Measurements from ENCODE around the gene GCSAM.

The GCSAM gene

DNA sequence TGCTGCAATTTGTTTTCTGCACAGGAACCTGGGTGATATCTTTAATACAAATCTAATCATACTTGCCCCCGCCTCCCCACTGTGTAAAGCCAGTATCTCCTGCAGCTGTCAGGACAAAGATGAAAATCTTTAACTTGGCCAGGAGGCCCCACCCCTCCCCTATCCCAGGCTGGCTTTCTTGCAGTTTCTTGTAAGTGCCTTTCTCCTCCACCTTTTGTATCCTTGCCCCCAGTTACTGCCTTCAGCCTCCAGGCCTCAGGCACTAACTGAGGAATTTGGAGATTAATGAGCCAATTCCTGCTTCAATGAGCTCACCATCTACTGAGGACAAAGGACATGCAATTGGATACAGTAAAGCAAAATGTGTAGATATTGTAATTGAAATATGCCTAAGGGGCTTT is 6.5 kb downstream of the GCSAM start:
- TF ChIP-seq TAF1 (IDR thresholded peaks at IDR 0.05; ENCODE audit: low read depth) (no peak), TCF12 (IDR thresholded peaks at IDR 0.05; ENCODE audit: low read depth) (no peak), EP300 (IDR thresholded peaks at IDR 0.05; ENCODE audit: borderline replicate concordance) (no peak), CREB1 (IDR thresholded peaks at IDR 0.05; ENCODE audit: low read depth) (no peak), REST (IDR thresholded peaks at IDR 0.05; ENCODE audit: low read depth) (no peak), CEBPB (IDR thresholded peaks at IDR 0.05) (no peak), FOXM1 (IDR thresholded peaks at IDR 0.05; ENCODE audit: borderline replicate concordance, low read depth) (no peak), USF1 (IDR thresholded peaks at IDR 0.05) (no peak), RAD21 (IDR thresholded peaks at IDR 0.05; ENCODE audit: low read depth) (no peak), NFIC (IDR thresholded peaks at IDR 0.05) (no peak), YY1 (IDR thresholded peaks at IDR 0.05; ENCODE audit: low read depth) (no peak), ZBTB7A (IDR thresholded peaks at IDR 0.05; ENCODE audit: low read depth) (no peak), EGR1 (IDR thresholded peaks at IDR 0.05) (no peak), TEAD4 (IDR thresholded peaks at IDR 0.05) (no peak)
- TF ChIP-seq, protein P1, sequence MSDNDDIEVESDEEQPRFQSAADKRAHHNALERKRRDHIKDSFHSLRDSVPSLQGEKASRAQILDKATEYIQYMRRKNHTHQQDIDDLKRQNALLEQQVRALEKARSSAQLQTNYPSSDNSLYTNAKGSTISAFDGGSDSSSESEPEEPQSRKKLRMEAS (IDR thresholded peaks at IDR 0.05) = no peak

DNA sequence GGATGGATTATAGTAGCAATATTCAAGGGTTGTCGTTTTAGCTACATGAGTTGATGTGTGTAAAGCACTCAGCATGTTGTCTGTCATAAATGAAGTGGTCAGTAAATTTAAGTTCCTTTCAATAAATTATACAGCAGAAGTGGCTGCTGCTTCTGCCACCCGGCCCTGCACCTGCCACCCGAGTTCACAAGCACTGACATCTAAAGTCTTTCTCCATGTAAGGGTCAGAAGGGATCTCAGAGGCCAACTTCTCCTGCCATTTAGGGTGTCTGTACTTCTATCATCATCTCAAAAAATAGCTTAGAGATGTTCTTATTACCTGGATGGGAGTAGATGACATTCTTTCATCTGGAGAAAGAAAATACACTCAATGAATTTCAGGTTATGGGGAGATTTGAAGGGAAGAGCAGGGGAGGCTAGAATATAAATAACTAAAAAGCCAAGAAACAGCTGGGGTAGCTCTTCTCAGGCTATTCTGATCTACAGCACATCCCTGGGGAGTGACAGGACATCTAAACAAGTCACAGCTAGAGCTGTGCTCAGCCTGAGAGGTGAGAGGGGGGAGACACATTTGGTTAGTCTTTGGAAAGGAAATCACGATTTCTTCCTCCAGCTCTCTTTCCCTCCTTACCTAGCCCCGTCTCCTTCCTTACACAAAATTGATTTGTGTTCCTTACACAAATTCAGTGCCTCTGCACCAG is 8.0 kb downstream of the GCSAM start:
- TF ChIP-seq TAF1 (IDR thresholded peaks at IDR 0.05; ENCODE audit: low read depth) (no peak), CREB1 (IDR thresholded peaks at IDR 0.05; ENCODE audit: low read depth) (no peak), TEAD4 (IDR thresholded peaks at IDR 0.05) (no peak), RAD21 (IDR thresholded peaks at IDR 0.05; ENCODE audit: low read depth) (no peak), CEBPB (IDR thresholded peaks at IDR 0.05) (no peak), YY1 (IDR thresholded peaks at IDR 0.05; ENCODE audit: low read depth) (no peak), EGR1 (IDR thresholded peaks at IDR 0.05) (no peak), TCF12 (IDR thresholded peaks at IDR 0.05; ENCODE audit: low read depth) (no peak), FOXM1 (IDR thresholded peaks at IDR 0.05; ENCODE audit: borderline replicate concordance, low read depth) (no peak), REST (IDR thresholded peaks at IDR 0.05; ENCODE audit: low read depth) (no peak)
- TF ChIP-seq, protein P1 (IDR thresholded peaks at IDR 0.05) = no peak

- TF ChIP-seq CREB1 (IDR thresholded peaks at IDR 0.05; ENCODE audit: low read depth) (no peak), YY1 (IDR thresholded peaks at IDR 0.05; ENCODE audit: low read depth) (no peak), FOXM1 (IDR thresholded peaks at IDR 0.05; ENCODE audit: borderline replicate concordance, low read depth) (no peak), EP300 (IDR thresholded peaks at IDR 0.05; ENCODE audit: borderline replicate concordance) (no peak), CEBPB (IDR thresholded peaks at IDR 0.05) (no peak), EGR1 (IDR thresholded peaks at IDR 0.05) (no peak), TAF1 (IDR thresholded peaks at IDR 0.05; ENCODE audit: low read depth) (no peak), ZBTB7A (IDR thresholded peaks at IDR 0.05; ENCODE audit: low read depth) (no peak), NFIC (IDR thresholded peaks at IDR 0.05) (no peak), RAD21 (IDR thresholded peaks at IDR 0.05; ENCODE audit: low read depth) (no peak), TCF12 (IDR thresholded peaks at IDR 0.05; ENCODE audit: low read depth) (no peak), TEAD4 (IDR thresholded peaks at IDR 0.05) (no peak), USF1 (IDR thresholded peaks at IDR 0.05) (no peak), REST (IDR thresholded peaks at IDR 0.05; ENCODE audit: low read depth) (no peak)
- TF ChIP-seq, protein P1 (IDR thresholded peaks at IDR 0.05) = no peak
Measured at GRCh38 chr3:112123548-112123947, 9.5 kb downstream of the GCSAM start.

GRCh38 chr3:112122870-112123269 is 10.2 kb downstream of the GCSAM start:
- TF ChIP-seq EP300 (IDR thresholded peaks at IDR 0.05; ENCODE audit: borderline replicate concordance) (no peak), YY1 (IDR thresholded peaks at IDR 0.05; ENCODE audit: low read depth) (no peak), TCF12 (IDR thresholded peaks at IDR 0.05; ENCODE audit: low read depth) (no peak), ZBTB7A (IDR thresholded peaks at IDR 0.05; ENCODE audit: low read depth) (no peak), EGR1 (IDR thresholded peaks at IDR 0.05) (no peak), NFIC (IDR thresholded peaks at IDR 0.05) (no peak), TEAD4 (IDR thresholded peaks at IDR 0.05) (no peak), REST (IDR thresholded peaks at IDR 0.05; ENCODE audit: low read depth) (no peak)
- TF ChIP-seq, protein P1 (IDR thresholded peaks at IDR 0.05) = no peak

Measured in Ishikawa (cell line).